Effector CD8-positive, alpha-beta T cell (primary cell): ENCODE data around the gene EYA2.

Experiments used
- DNase-seq: peaks from one replicate; lab custom pipeline; 2025; lab: John Stamatoyannopoulos, UW

EYA2 gene

DNA sequence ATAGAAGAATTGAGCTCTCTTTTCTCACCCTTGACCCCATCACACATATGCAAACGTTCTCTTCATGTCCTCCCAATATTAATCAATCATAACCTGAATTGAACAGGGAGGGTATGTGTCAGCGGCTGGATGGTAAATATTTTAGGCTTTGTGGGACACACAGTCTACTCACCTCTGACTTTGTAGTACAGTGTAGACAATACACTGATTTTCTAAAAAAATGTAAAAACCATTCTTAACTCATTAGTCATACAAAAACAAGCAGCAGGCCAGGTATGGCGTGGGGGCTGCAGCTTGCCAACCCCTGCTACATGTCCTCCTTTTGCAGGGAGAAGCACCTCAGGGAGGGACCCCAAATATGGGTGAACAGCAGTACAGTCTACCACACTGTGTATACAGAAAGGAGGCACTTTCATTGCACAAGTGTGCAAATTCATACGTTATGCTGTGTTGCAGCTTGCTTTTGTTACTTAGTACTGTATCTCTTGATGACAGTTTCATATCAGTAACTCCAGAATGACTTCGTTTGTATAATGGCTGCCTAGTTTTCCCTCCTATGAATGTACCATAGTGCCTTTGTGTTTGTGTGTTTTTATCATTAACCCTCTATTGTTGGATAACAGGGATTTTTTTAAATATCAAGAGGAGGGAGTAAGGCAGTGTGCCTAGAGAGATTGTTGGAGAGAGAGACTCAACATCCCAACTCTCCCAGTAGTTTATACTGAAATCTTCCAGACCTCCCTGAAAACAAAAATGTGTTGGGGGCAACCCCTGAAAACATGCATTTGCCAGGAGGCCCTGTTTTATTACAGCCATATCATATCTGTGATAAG lies 247.5 kb downstream of the EYA2 start:
- no peak for DNase-seq

DNA sequence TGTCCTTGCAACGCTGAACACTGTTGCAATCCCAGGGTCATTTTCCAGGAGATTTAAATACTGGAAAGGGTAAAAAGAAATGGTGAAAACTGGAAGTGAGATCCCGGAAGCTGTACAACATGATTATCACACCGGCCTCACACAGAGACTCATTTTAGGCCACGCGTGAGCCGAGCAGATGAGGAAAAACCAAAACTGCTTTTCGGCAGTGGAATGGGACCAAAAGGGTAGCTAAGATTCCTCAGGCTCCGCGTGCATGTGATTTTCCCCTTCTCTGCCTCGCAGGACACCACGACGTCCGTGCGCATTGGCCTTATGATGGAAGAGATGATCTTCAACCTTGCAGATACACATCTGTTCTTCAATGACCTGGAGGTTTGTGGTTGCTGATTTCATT lies 248.1 kb downstream of the EYA2 start:
- no peak for DNase-seq

DNA sequence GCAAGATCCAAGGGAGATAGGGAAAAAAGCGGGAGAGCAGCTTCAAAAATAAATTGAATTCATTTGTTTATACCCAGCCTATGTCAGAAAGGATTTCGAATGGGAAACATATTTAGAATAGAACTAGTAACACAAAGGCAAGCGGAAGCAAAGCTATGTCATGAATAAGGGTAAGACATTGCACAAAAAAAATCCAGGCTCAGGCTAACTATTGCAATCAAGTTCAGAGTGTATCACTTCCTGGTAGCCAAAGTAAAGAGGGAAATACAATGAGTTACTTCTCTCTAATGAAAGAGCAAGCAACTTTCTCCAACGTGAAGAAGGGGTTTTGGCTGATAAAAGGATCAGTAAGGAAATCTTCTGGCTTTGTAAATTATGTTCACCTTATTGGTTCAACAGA lies 249.0 kb downstream of the EYA2 start:
- DNase-seq = no peak

DNA sequence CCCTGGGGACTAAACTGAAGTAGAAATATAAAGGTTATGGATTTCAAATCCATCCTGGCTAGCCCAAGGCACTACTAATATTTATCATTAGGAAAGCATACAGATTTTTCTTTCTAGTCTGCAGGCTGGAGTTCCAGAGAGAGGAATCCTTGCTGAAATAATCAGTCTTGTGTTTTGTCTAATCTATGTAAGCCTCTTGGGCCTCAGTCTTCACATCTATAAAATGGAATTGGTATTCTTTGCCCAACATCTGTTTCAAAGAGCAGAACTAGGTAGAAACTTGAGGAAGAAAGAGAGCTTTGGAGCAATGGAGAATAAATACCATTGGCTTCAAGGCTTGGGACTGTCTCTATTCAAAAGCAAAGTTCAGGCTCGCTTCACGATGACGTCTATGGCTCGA lies 249.8 kb downstream of the EYA2 start:
- DNase-seq = no peak

DNA sequence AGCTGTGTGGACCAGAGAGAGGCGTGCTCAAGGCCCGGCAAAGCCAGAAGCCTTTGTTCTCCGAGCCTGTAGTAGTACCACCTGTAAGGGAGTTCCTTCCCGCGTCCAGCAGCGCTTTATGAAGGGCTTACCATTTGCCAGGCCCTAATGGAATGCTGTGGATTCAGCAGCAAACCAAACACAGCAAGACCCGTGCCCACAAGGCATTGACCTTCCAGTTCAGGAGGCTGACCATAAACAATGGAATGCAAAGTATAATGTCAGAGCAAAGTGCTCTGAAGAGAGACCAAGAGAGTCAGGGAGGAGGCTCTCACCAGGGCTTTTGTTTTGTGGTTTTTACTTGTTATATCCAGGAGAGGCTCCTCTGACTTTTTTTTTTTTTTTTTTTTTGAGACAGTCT lies 252.0 kb downstream of the EYA2 start:
- no peak for DNase-seq

DNA sequence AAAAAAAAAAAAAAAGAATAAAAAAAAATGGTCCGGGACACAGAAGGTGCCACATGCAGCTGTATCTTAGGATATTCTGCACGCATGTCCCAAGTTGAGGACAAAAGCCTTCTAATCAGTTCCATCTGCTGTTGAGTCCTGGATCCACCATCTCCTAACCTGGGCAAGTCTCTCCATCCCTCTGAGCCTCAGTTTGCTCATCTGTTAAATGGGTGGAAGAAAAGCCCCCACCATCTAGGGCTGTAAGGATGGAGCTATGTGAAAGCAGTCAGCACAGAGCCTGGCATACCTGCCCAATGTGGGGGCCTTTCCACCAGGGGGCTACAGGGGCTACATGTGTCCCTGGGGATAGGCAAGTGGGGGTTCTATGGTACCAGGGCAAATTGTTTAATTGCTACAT lies 253.4 kb downstream of the EYA2 start:
- no peak for DNase-seq

DNA sequence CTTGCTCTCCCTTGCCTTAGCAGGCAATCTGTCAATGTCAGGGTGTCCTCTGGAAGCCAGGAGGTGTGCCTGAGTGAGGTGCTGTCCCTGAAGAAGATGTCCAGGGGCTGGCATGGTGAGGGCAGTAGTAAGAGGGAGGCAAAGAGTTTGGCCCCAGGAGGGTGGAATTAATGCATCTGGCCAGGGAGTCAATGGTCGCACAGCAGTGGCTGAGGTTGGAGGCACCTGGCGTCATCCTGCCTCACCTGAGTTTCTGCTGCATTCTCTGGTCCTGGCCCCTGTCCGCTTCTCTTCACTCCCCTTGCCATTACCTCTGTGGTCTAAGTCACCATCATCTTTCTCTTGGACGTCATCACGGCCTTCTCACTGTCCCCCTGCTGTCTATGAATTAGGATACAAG lies 255.3 kb downstream of the EYA2 start:
- no peak for DNase-seq

DNA sequence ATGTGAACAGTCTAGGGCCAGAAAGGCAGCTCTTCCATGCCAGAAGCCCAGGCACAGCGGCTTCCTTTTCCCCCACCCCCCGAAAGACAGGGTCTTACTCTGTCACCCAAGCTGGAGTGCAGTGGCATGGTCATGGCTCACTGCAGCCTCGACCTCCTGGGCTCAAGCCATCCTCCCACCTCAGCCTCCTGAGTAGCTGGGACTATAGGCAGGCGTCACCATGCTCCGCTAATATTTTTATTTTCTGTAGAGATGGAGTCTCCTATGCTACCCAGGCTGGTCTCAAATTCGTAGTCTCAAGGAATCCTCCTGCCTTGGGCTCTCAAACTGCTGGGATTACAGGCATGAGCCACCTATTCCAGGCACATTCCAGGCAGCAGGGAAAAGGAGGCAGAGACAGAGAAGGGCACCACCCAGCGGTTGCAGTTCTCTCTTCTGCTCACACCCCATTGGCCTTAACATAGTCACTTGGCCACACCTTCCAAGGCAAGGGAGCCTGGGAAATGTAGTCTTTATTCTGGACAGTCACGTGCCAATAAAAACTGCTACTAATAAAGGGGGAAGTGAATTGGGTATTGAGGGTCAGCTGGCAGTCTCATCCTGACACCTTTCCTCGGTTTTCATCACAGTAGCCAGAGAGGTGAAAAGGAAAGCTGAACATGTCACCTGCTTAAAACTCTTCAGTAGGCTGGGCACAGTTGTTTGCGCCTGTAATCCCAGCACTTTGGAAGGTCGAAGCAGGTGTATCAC lies 255.9 kb downstream of the EYA2 start:
- DNase-seq = no peak

DNA sequence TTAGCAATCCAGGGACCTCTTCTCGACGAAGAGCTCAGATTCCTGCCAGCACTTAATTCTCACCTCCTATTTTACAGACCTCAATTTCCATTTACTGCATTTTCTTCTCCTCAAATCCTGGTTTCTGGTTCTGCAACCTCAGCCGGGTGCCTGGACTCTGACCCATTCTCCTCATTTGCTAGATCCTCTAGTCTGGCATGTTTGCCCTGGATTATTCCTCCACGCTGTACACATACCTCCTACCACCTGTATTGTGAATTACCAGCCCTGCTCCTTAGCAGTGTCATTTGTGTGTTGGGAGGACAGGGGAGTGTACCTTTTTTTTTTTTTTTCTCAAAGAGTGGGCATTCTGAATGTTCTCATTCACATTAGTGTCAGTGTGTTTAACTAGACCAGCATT lies 257.4 kb downstream of the EYA2 start:
- no peak for DNase-seq

DNA sequence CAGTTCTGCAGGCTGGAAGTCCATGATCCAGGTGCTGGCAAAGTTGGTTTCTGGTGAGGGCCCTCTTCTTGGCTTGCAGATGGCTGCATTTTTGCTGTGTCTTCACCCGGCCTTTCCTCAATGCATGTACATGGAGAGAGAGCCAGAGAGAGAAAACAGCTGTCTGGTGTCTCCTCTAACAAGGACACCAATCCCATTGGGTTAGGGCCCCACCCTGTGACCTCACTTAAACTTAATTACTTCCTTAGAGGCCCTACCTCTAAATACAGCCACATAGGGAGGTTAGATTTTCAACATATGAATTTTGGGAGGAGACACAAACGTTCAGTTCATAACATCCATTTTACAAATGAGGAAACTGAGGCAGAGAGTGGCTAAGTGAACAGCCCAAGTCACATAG lies 259.4 kb downstream of the EYA2 start:
- DNase-seq = no peak

DNA sequence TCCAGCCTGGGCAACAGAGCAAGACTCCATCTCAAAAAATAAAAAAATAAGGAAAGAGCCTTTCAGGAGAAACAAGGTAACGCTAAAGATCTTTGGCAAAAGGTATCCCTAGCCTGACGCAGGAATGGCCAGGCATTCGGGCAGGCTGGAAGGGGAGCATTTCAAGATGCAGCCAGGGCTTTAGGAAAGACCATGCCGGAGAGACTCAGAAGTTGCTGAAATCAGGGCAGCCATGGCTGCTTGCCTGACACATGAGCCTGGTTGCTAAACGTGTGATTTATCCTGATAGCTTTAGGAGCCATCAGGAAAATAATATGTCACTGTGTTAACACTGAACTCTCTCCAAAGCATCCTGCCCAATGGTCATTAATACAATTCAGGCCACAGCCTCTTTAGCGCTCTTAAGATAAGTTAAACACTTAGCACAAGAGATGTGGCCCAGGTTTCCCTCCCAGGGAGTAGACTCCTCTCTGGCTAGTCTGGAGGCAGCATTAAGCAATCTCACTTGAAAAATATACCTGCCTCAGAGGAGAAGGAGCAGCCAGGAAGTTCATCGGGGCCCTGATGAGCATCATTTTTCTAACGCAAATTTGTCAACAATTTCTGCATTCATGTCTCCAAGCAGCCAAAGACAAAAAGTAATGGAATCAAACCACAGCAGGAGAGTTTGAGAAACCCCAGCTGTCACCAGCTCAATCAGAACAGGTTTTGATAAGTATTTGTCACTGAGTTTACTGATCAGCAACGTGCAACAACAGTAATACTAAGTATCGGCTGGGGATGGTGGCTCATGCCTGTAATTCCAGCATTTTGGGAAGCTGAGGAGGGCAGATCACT lies 261.9 kb downstream of the EYA2 start:
- no peak for DNase-seq

DNA sequence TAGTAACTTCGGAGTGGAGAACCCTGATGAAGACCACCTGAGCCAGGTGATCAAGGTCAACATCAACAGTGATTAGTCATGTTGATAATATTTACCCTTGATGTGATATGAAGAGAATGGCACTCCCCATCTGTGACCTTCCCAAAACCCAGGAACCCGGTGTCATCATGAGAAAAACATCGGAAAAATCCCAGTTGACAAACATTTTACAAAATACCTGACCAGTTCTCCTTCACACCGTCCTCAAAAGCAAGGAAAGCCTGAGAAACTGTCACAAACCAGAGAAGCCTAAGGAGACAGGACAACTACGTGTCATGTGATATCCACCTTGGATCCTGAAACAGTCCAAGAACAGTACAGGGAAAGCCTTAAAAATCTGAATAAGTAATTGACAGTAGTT lies 264.5 kb downstream of the EYA2 start:
- DNase-seq = no peak

DNA sequence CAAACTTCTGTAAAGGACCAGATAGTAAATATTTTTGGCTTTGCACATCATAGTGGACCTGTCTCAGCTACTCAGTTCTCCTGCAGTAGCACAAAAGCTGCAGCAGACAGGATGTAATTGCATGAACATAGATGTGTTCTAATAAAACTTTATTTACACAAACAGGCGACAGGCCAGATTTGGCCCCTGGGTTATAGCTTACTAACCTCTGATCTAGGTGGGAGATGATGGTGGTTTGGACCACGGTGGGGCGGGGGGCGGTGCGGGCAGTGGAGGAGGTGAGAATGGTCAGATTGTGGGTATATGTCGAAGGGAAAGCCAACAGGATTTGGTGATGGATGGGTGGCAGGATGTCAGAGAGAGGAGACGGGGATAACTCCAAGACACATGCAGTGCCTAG lies 265.6 kb downstream of the EYA2 start:
- DNase-seq = no peak

DNA sequence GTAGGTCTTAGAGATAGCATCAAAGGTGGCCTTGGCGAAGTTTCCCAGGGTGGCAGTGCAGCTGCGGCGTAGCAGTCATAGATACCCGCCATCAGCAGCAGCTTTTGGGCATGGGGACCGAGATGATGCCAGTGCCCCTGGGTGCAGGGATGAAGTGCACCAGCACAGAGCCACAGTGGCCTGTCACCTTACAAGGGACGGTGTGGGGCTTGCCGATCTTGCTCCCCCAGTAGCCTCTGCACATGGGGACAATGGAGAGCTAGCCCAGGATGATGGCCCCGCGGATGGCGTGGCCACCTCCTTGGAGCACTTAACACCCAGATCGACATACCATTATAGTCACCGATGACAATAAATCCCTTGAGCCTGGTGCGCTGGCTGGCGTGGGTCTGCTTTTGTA lies 266.3 kb downstream of the EYA2 start:
- no peak for DNase-seq

DNA sequence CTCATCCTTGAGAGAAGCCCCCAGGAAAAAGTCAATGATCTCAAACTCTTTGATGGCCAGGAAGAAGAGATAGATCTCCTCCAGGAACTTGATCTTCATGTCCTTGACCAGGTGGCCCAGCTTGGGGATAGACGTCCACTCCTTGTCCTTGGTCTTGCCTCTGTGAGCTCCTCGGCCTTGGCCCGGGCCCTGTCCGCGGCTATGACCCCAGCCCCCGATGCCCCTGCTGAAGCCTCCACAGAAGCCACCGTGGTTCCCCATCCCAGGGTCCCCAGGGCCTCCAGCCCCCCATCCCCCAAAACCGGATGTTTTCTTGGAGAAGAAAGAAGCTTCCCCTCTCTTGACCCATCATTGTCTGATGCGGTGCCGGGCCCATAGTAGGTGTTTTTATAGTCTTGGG lies 266.8 kb downstream of the EYA2 start:
- no peak for DNase-seq

DNA sequence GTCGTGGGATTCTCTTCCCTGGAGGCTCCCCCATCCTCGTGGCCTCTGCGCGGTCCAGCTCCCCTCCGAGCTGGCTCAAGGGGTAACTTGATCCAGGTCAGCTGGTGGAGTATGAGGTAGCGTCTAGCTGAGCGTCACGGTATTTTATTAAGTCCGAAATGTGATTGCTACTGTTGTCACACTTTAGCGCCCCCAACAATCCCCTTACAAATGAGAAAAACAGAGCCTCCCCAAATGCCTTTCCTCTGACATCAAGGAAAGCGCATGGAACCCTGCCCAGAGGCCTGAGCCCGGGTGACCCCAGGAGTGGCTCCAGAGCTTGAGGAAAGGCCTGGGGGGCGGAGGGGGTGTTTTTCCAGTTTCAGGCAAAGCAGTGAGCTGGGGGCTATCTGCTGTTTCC lies 269.5 kb downstream of the EYA2 start:
- no peak for DNase-seq

DNA sequence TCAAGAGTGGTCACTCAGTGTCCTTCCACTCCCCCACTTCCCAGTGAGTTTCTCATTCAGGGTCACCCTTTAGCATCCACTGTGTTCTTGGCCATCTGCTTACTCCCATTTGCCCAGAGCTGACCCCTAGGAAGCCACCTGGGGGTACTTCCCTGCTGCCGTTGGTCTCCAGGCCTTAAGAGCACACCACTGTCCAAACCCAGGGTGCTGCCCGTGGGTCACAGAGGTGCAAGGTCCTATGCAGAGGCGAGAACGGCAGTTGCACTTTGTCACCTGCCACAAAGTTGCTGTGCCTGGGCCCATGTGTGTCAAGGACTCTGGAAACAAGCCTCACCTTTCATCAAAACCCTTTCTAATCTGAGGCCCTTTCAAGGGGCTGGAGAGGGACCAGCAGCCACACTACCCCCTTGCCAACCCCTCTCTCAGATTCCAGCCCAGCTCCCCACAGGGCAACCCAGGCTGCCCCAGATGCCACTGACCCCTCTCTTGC lies 270.8 kb downstream of the EYA2 start:
- no peak for DNase-seq

DNA sequence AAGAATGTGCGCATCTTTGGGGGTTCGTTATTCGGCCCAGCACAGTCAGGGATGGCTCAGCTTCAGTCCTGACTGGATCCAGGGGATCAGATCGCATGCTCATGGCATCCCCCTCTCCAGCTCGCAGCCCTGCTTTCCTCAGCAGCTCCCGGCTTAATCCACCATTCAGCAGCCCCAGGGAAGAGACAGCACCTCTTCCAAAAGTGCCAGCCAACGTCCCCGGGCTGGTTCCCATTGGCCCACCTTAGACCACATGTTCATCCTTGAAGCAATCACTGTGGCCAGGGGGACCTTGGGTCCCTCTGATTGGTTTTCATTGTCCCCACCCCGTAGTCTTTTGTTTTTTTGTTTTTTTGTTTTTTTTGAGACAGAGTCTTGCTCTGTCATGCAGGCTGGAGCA lies 273.2 kb downstream of the EYA2 start:
- no peak for DNase-seq

DNA sequence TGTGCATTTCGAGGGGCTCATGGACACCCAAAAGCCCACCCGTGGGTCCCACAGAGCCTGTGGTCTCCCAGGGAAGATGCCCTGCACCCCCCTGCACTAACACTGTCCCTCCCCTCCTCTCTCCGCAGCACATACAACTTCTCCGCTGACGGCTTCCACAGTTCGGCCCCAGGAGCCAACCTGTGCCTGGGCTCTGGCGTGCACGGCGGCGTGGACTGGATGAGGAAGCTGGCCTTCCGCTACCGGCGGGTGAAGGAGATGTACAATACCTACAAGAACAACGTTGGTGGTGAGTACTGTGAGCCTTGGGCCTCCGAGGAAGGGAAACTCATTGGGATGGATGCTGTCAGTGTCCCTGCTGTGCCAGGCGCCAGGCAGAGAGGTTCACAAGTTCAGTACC lies 277.9 kb downstream of the EYA2 start:
- no peak for DNase-seq

DNA sequence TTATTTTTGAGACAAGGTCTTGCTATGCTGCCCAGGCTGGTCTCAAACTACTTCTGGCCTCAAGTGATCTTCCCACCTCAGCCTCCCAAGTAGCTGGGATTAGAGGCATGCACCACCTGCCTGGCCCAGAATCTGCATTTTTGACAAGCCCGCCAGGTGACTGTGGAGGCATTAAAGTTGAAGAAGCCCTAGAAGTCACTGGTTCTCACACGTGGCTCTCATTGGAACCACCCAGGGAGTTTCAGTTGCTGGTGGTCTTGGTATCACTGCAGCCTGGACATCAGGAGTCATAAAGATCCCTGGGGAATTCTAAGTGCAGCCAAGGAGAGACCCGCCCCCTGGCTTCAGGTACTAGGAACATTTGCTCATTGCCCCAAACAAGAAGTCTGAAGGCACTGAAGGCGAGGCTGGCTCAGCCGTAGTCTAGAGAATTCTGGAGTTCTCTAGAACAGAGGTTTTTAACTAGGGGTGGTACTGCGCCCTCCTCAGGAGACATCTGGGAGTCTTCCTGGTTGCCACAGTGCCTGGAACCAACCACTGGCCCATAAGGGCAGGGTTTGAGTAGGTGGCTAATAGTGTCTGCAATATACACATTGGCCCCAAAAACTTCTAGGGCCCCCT lies 279.1 kb downstream of the EYA2 start:
- DNase-seq = no peak

DNA sequence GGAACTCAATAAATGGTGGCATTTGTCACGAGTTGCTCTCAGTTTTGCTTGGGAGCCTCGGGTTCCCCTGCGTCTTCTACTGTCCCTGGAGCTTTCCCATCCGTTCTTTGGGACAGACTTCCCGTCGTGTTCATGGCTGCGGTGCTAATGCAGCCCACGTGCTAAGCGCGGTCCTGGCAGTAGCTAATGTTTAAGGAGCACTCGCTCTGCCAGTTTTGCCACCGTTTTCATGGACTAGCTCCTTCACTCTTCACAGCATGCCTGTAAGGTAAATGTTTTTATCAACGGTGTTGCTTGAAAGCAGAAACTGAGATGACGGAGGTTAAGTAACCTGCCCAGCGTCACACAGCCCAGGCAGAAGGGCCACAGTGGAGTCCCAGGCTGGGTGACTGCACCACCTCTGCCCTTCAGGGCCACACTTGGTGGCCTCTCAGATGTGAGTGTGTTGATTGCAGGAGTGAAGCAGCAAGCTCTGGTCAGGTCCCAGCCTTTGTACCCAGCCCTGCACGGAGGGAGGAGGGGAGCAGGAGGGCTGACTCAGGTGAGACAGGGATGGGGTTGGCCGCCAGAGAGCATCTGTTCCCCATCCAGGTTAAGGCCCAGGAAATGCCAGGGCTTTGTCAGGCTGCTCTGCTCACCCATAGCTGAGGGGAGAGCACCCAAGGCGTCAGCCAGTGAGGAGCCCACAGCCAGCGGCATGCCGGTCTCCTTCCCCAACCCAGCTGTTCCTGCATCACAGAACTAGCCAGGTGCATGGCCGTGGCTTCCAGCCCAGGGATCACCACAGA lies 280.0 kb downstream of the EYA2 start:
- no peak for DNase-seq
